ENCODE data around the gene MFAP3L.

DNA sequence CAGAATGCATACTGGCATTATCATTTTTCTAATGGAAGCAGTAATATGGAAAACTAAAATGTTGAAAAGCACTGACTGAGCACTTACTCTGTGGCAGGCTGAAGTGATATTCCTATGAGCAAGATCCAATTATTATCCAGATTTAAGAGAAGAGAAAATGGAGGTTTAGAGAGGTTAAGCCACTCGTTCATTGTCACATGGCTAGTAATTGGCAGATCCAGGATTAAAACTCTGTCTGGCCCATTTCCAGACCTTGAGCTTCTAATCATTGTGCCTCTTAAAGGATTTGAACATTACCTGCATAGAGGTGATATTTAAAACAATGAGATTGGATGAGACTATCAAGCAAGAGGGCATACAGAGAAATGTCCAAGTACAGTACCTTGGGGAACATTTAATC is 80.6 kb downstream of the MFAP3L start:
- TF ChIP-seq POLR2A (IDR thresholded peaks at IDR 0.05): no peak
- TF ChIP-seq, protein P1, sequence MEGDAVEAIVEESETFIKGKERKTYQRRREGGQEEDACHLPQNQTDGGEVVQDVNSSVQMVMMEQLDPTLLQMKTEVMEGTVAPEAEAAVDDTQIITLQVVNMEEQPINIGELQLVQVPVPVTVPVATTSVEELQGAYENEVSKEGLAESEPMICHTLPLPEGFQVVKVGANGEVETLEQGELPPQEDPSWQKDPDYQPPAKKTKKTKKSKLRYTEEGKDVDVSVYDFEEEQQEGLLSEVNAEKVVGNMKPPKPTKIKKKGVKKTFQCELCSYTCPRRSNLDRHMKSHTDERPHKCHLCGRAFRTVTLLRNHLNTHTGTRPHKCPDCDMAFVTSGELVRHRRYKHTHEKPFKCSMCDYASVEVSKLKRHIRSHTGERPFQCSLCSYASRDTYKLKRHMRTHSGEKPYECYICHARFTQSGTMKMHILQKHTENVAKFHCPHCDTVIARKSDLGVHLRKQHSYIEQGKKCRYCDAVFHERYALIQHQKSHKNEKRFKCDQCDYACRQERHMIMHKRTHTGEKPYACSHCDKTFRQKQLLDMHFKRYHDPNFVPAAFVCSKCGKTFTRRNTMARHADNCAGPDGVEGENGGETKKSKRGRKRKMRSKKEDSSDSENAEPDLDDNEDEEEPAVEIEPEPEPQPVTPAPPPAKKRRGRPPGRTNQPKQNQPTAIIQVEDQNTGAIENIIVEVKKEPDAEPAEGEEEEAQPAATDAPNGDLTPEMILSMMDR (IDR thresholded peaks at IDR 0.05): no peak
